B cell (primary cell): Measurements from ENCODE around the gene MICAL3. TPM values are rescaled to one million over a fixed set of nuclear protein-coding genes. Genes with fewer than 3 reads are reported as not detected.

Experiments
- ATAC-seq: fragments of 200-7000 bp; cut with Tn5 transposase; one replicate; pipeline ENCODE4 v1.10.0; 2021; ENCODE audit warnings: low read depth, mild to moderate bottlenecking, moderate number of reproducible peaks, moderate library complexity
- CTCF ChIA-PET: fragments of 350-600 bp; sonication (Branson Sonifier 250); formaldehyde crosslinking; loops from one replicate; lab custom pipeline; 2021; ENCODE audit warnings: antibody characterized with exemption, inconsistent platforms; lab: Charles Lee
- POLR2A ChIA-PET: fragments of 350-600 bp; sonication (Branson Sonifier 250); formaldehyde crosslinking; loops from one replicate; lab custom pipeline; 2021; ENCODE audit warnings: antibody characterized with exemption; lab: Charles Lee
- DNase-seq: peaks from one replicate; pipeline ENCODE4 v3.0.0; 2013
- H2AFZ ChIP-seq: 2 replicates; pipeline ENCODE4 v1.6.1; 2012; ENCODE audit warnings: mild to moderate bottlenecking, low read depth, low read length; ENCODE audit not compliant: insufficient read depth, poor library complexity, severe bottlenecking
- H3K27ac ChIP-seq, 2 donors: 1 replicate in 1 of 2; 2 replicates in 1 of 2; pipeline ENCODE4 v1.5.1; 2012 to 2013; ENCODE audit warnings: low read length in 2 of 2, mild to moderate bottlenecking in 2 of 2, moderate library complexity in 1 of 2
- H3K27me3 ChIP-seq, 4 experiments: fragments of 200-600 bp in 1 of 4; sonication (generic) in 1 of 4; replicated peaks in 1 of 4; 1 replicate in 2 of 4; 2 replicates in 2 of 4; pipeline versions ENCODE4 v1.6.1 to v1.7.0; 2013 to 2016; ENCODE audit warnings: low read length in 3 of 4, mild to moderate bottlenecking in 2 of 4, mixed read lengths in 1 of 4, moderate library complexity in 1 of 4; ENCODE audit not compliant: insufficient read depth in 4 of 4, control insufficient read depth in 3 of 4; ENCODE audit errors: control extremely low read depth in 1 of 4
- H3K36me3 ChIP-seq, 2 experiments: replicated peaks in 1 of 2; 1 replicate in 1 of 2; 2 replicates in 1 of 2; pipeline versions ENCODE4 v1.6.1 to v1.7.1; 2013; ENCODE audit warnings: low read length in 1 of 2; ENCODE audit not compliant: insufficient read depth in 2 of 2, control insufficient read depth in 1 of 2; ENCODE audit errors: control extremely low read depth in 1 of 2, extremely low read depth in 1 of 2
- H3K4me1 ChIP-seq, 2 donors: fragments of 200-600 bp in 1 of 2; sonication (generic) in 1 of 2; 1 replicate in 1 of 2; 2 replicates in 1 of 2; pipeline versions ENCODE4 v1.5.1 to v1.6.1; 2013 to 2017; ENCODE audit warnings: low read length in 2 of 2; ENCODE audit not compliant: control insufficient read depth in 2 of 2, insufficient read depth in 2 of 2
- H3K4me2 ChIP-seq: replicated peaks from 2 replicates; pipeline ENCODE3; 2012; ENCODE audit warnings: mild to moderate bottlenecking, low read depth, low read length; ENCODE audit not compliant: poor library complexity, severe bottlenecking
- H3K4me3 ChIP-seq, 5 experiments: fragments of 200-600 bp in 1 of 5; sonication (generic) in 1 of 5; 1 replicate in 3 of 5; 2 replicates in 2 of 5; pipeline versions ENCODE4 v1.5.1 to v1.7.0; 2011 to 2016; ENCODE audit warnings: low read length in 4 of 5, mild to moderate bottlenecking in 4 of 5, low read depth in 2 of 5, control low read depth in 1 of 5, moderate library complexity in 1 of 5; ENCODE audit not compliant: insufficient read depth in 1 of 5; ENCODE audit errors: control extremely low read depth in 1 of 5, extremely low read depth in 1 of 5
- H3K79me2 ChIP-seq: fragments of 200-600 bp; sonication (generic); one replicate; pipeline ENCODE4 v1.6.0; 2016; ENCODE audit warnings: low read length; ENCODE audit not compliant: control insufficient read depth, insufficient read depth
- H3K9ac ChIP-seq: fragments of 200-600 bp; sonication (generic); 2 replicates; pipeline ENCODE4 v1.6.1; 2017; ENCODE audit warnings: mild to moderate bottlenecking, low read length, moderate library complexity
- H3K9me3 ChIP-seq, 3 donors: one replicate each; pipeline versions ENCODE4 v1.6.1 to v1.7.1; 2013; ENCODE audit warnings: low read length in 2 of 3; ENCODE audit not compliant: control insufficient read depth in 2 of 3, insufficient read depth in 1 of 3; ENCODE audit errors: control extremely low read depth in 1 of 3
- H4K20me1 ChIP-seq: 2 replicates; pipeline ENCODE4 v1.6.0; 2012; ENCODE audit warnings: mild to moderate bottlenecking, low read length; ENCODE audit not compliant: insufficient read depth, control insufficient read depth, poor library complexity, severe bottlenecking
- H3K27ac Mint-ChIP-seq: one replicate; pipeline ENCODE4 v1.8.0; 2021; ENCODE audit warnings: mixed read lengths
- H3K27me3 Mint-ChIP-seq: one replicate; pipeline ENCODE4 v1.8.0; 2021; ENCODE audit warnings: mixed read lengths
- H3K4me1 Mint-ChIP-seq: one replicate; pipeline ENCODE4 v1.8.0; 2021; ENCODE audit warnings: mixed read lengths
- H3K4me3 Mint-ChIP-seq: one replicate; pipeline ENCODE4 v1.8.0; 2021; ENCODE audit warnings: mixed read lengths
- H3K9me3 Mint-ChIP-seq: one replicate; pipeline ENCODE4 v1.8.0; 2022; ENCODE audit warnings: mixed read lengths; ENCODE audit not compliant: insufficient read depth
- CTCF ChIP-seq: fragments of 200-600 bp; IDR thresholded peaks from one replicate; pipeline ENCODE4 v1.8.0; 2022; ENCODE audit warnings: antibody characterized with exemption, mild to moderate bottlenecking
- EZH2 ChIP-seq: IDR thresholded peaks from 2 replicates; pipeline ENCODE4 v1.6.1; 2012; ENCODE audit warnings: borderline replicate concordance, low read depth, mild to moderate bottlenecking, moderate library complexity, low read length; ENCODE audit not compliant: insufficient read depth, poor library complexity, severe bottlenecking
- WGBS: methylation state at CpG from one replicate; pipeline ENCODE4 v1.1.5; 2013; ENCODE audit warnings: missing lambda C conversion rate; ENCODE audit not compliant: insufficient coverage; 5-methylcytosine and 5-hydroxymethylcytosine counted together
- intact Hi-C: fragments of 100-400 bp; cut with micrococcal nuclease; formaldehyde crosslinking; loops from one replicate; pipeline ENCODE4 v1.10.0; 2022
- polyA plus RNA-seq: library from polyadenylated mRNA; depleted of rRNA; stranded (reverse); fragments of >200 nt; gene quantifications from 2 replicates; pipeline ENCODE4 v1.2.3, GENCODE V29; 2012
- total RNA-seq, 2 donors: library from RNA; stranded (reverse); fragments of 120-200 nt in 1 of 2; gene quantifications; 1 replicate in 1 of 2; 2 replicates in 1 of 2; pipeline versions ENCODE4 v1.2.3 to v1.2.4, GENCODE V29; 2013 to 2022

Gene MICAL3
- total and polyA plus RNA-seq, 2 donors (not counting 1 experiment from before 2014, with no cell fraction given), result 50.5 to 253 TPM

- Histone ChIP-seq H3K36me3 (peaks cover 0 to 2% of the 10 kb centered on the region in 2 experiments), H3K4me2 (no peak overlapping the region), H3K27ac (no peak overlapping the region), H4K20me1 (peaks cover 13% of the 10 kb centered on the region), H3K9me3 (no peaks in the 10 kb centered on the region), H2AFZ (no peak overlapping the region), H3K4me3 (no peak overlapping the region), H3K4me1 (no peaks in the 10 kb centered on the region), H3K9ac (no peak overlapping the region), H3K79me2 (peaks cover 48% of the 10 kb centered on the region), H3K27me3 (no peaks in the 10 kb centered on the region)
- CTCF ChIA-PET, result no interaction called here
- ATAC-seq, result no peak
- no peak overlapping the region for H3K27ac Mint-ChIP-seq
- DNase-seq, result no peak
- POLR2A ChIA-PET, result no interaction called here
- H3K9me3 Mint-ChIP-seq, result no peaks in the 10 kb centered on the region
- no peak for TF ChIP-seq EZH2
- no peak for TF ChIP-seq CTCF
- 95% methylated on average over 35 of the region's 35 CpGs for WGBS
- no peaks in the 10 kb centered on the region for H3K4me1 Mint-ChIP-seq
- intact Hi-C loops, result no loop called here
- no peaks in the 10 kb centered on the region for H3K27me3 Mint-ChIP-seq
- no peak overlapping the region for H3K4me3 Mint-ChIP-seq
Measured at GRCh38 chr22:17749605-17750395, 274.6 kb downstream of the MICAL3 start.
